Measurements from ENCODE around the gene INPP5B.

INPP5B gene

DNA sequence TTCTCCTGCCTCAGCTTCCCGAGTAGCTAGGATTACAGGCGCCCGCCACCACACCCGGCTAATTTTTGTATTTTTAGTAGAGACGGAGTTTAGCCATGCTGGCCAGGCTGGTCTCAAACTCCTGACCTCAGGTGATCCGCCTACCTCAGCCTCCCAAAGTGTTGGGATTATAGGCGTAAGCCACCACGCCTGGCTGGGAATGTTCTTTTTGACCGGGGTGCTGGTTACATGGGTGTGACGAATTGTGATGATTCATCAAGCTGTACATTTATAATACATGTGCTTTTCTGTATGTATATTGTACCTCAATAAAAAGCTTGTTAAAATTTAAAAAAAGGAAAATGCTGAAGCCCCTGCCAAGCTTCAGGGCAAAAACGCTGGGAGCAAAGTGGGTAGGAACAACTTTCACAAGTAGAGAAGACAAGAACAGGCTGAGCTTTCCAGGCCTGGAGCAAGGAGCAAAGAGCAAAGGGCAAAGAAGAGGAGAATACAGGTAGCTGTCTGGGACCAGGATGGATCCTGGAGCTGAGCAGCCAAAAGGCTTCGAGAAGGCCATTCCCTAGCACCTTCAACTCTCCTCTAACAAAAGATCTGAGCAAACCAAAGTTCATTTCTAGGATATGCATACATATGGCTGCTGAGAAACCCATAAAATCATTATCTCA lies 118.3 kb downstream of the INPP5B start:
- DNase-seq, result no peak

GRCh38 chr1:37825506-37825905 lies 121.3 kb downstream of the INPP5B start:
- DNase-seq, result no peak

DNA sequence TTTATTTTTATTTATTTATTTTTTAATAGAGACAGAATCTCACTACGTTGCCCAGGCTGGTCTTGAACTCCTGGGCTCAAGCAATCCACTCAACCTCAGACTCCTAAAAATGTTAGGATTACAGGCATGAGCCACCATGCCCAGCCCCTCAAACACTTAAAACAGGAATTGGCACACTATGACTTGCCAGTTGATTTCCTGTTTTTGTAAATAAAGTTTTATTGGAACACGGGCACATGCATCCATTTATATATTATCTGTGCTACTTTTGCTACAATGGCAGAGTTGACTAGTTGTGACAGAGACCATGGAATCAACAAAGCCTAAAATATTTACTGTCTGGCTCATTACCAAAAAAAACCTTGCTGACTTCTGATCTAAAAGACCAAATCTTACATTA lies 122.9 kb downstream of the INPP5B start:
- DNase-seq, result no peak

DNA sequence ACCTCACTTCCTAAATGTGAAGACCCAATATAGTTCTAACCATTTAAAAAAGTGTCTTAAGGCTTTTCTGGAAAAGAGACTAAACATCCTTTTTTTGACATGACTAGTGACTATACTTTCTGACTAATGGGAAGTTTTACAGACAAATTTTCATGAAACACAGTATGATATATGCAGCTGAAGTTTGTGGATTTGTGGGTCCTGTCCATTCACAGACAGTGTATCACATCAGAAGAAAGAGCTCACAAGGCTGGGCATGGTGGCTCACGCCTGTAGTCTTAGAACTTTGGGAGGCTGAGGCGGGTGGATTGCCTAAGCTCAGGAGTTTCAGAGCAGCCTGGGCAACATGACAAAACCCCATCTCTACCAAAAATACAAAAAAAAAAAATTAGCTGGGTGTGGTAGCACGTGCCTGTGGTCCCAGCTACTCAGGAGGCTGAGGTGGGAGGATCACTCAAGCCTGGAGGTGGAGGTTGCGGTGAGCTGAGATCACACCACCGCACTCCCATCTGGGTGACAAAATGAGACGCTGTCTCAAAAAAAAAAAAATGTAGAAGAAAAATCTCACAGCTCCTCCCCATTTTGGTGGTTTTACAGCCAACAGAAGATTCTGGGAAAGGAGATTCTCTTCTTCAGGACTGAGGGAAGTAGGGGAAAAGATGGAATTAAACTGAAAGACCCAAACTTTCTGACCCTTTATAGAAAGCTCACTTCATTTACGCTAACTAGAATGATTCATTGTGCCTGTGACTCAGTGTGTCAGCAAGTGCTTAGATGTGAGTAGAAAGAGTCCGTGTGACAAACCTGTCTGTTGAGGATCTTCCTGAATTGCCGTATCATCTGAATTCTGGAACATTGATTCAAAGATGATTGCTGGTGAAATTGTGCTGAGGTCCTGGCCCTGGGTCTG lies 123.7 kb downstream of the INPP5B start:
- no peak for DNase-seq

DNA sequence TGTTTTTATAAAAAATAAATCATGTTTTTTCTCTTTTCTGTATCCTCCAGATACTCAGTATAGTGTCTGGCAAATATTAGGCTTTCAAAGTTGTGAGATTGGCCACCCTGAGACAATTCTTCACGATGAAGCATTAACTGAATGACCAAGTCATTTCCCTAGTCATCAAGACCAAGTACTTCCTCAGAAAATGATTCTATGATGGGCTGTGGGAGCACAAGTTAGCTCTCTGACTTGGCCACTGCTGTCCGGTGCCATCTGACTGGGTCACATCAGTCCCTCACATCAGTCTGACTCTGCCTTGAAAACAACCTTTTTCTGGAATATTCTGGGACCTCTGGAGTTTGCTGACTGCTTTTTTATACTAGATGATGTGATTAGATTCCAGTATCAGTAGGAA lies 125.4 kb downstream of the INPP5B start:
- no peak for DNase-seq

- DNase-seq, result no peak
Measured at GRCh38 chr1:37817481-37817880, 129.4 kb downstream of the INPP5B start.

DNA sequence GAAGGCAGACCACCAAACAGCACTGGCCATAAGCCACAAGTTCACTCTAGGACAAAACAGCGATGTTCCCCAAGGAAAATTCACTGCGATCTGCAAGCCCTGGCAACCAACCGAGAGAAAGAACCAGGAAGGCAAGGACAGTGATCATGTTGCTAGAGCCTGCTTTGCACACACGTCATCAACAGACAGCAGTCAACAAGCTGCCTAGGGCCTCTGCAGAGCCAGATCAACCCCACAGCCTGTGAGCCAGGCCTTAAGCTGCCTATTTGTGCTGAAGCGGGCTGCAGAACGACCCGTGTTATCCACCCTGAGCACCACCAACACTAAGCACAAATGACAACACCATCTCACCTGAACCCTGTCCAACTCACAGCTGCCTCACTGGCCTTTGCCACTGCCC lies 132.6 kb downstream of the INPP5B start:
- DNase-seq, result no peak

GRCh38 chr1:37813529-37814145 lies 133.2 kb downstream of the INPP5B start:
- DNase-seq, result no peak

DNA sequence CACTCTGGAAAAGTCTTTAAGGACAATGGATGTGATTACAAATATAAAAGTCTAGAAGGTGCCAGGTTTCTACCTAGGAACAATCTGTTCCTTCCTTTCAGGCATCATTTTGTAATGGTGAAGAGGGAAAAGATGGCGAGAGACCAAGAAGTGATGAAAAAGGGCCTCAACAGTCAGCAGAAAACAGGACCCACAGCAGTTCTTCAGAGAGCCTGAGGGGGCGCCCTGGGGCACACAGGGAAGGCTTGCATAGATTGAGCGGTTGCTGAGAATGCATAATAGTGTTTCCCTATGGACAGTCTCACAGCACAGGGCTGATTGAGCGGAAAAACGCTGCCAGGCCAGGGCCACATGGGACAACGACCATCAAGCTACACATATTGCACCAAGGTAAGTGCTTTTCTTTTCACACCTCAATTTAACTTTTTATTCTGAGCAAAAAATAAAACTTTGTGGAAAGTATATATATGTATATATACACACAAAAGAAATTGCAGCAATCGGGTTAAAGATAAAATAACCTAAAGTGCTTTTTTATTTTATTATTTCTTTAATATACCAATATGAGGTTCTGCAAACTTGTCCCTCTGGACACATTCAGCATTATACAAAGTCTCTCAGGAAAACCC lies 135.7 kb downstream of the INPP5B start:
- peak; percentile 66 to 73 for DNase-seq
